GM12892 (cell line): Measurements from ENCODE around the gene DRD3.

Experiments used
- POLR2A ChIP-seq: IDR thresholded peaks from 2 replicates; pipeline ENCODE4 v1.6.1; 2011; ENCODE audit warnings: low read depth, low read length, control low read depth
- POLR2AphosphoS5 ChIP-seq: IDR thresholded peaks from 2 replicates; pipeline ENCODE4 v1.6.1; 2011; ENCODE audit warnings: low read depth, low read length, control low read depth

GRCh38 chr3:114155370-114155821 is 23.5 kb downstream of the DRD3 start:
- no peak for TF ChIP-seq POLR2A
- TF ChIP-seq POLR2AphosphoS5, result no peak
